Measurements from ENCODE around the gene KIRREL1.

DNA sequence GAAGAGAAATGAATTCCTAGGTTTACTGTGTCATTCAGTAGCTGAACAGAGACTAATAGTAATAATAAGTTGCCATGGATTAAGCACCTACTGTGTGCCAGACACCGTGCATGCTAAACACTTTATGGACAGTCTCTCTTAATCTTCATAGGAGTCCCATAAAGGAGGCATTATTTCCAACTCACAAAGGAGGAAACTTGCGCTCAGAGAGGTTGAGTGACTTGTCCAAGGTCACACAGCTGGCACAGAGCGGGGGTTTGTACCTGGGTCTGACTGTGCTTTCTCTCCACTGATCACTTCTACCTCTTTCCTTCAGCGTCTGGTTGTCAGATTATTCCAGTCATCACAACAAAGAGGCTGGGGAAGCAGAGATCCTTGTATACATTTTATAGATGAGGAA is 91.3 kb downstream of the KIRREL1 start:
- TF ChIP-seq, protein P1, sequence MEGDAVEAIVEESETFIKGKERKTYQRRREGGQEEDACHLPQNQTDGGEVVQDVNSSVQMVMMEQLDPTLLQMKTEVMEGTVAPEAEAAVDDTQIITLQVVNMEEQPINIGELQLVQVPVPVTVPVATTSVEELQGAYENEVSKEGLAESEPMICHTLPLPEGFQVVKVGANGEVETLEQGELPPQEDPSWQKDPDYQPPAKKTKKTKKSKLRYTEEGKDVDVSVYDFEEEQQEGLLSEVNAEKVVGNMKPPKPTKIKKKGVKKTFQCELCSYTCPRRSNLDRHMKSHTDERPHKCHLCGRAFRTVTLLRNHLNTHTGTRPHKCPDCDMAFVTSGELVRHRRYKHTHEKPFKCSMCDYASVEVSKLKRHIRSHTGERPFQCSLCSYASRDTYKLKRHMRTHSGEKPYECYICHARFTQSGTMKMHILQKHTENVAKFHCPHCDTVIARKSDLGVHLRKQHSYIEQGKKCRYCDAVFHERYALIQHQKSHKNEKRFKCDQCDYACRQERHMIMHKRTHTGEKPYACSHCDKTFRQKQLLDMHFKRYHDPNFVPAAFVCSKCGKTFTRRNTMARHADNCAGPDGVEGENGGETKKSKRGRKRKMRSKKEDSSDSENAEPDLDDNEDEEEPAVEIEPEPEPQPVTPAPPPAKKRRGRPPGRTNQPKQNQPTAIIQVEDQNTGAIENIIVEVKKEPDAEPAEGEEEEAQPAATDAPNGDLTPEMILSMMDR (IDR thresholded peaks at IDR 0.05 in 8 of 11, conservative IDR thresholded peaks at IDR 0.05 in 3 of 11) = no peak
- no peak for TF ChIP-seq POLR2AphosphoS5 (IDR thresholded peaks at IDR 0.05)

All from spleen (tissue), 7 donors.